Activated CD4-positive, alpha-beta T cell treated with anti-CD3 and anti-CD28 coated beads, Interleukin-2, amount 10 ng/mL, durations not matched to agents 7 days and 5 days (primary cell): ENCODE data around the gene RAPGEF1. TPM values are rescaled to one million over a fixed set of nuclear protein-coding genes. Genes with fewer than 3 reads are reported as not detected.
"Not testable (repeated sequence)": the region's sequence is repeated elsewhere in the genome, so short reads cannot be mapped to it uniquely, and the experiment has no call there.

ENCODE experiments used
- CTCF ChIA-PET: fragments of 350-600 bp; sonication (Branson Sonifier 250); formaldehyde crosslinking; loops from one replicate; lab custom pipeline; 2021; ENCODE audit warnings: antibody characterized with exemption; lab: Charles Lee
- POLR2A ChIA-PET: fragments of 350-600 bp; sonication (Branson Sonifier 250); formaldehyde crosslinking; loops from one replicate; lab custom pipeline; 2021; ENCODE audit warnings: antibody characterized with exemption; lab: Charles Lee
- DNase-seq: peaks from one replicate; pipeline ENCODE4 v3.0.0-alpha.2; 2020
- H3K27ac Mint-ChIP-seq: one replicate; pipeline ENCODE4 v1.8.0; 2021; ENCODE audit warnings: mild to moderate bottlenecking, moderate library complexity, mixed read lengths
- H3K27me3 Mint-ChIP-seq: one replicate; pipeline ENCODE4 v1.8.0; 2021; ENCODE audit warnings: mixed read lengths
- H3K36me3 Mint-ChIP-seq: one replicate; pipeline ENCODE4 v1.8.0; 2021; ENCODE audit warnings: low read depth, mixed read lengths
- H3K4me1 Mint-ChIP-seq: one replicate; pipeline ENCODE4 v1.8.0; 2021; ENCODE audit warnings: mixed read lengths
- H3K4me3 Mint-ChIP-seq: one replicate; pipeline ENCODE4 v1.8.0; 2021; ENCODE audit warnings: mild to moderate bottlenecking, moderate library complexity, mixed read lengths
- H3K9me3 Mint-ChIP-seq: one replicate; pipeline ENCODE4 v1.8.0; 2021; ENCODE audit warnings: mixed read lengths
- total RNA-seq, 2 experiments: library from RNA; stranded (reverse); gene quantifications; one replicate each; pipeline ENCODE4 v1.2.3, GENCODE V29; 2021

Gene RAPGEF1
- total RNA-seq, 2 experiments from 2014 or later = 128 to 129 TPM

DNA sequence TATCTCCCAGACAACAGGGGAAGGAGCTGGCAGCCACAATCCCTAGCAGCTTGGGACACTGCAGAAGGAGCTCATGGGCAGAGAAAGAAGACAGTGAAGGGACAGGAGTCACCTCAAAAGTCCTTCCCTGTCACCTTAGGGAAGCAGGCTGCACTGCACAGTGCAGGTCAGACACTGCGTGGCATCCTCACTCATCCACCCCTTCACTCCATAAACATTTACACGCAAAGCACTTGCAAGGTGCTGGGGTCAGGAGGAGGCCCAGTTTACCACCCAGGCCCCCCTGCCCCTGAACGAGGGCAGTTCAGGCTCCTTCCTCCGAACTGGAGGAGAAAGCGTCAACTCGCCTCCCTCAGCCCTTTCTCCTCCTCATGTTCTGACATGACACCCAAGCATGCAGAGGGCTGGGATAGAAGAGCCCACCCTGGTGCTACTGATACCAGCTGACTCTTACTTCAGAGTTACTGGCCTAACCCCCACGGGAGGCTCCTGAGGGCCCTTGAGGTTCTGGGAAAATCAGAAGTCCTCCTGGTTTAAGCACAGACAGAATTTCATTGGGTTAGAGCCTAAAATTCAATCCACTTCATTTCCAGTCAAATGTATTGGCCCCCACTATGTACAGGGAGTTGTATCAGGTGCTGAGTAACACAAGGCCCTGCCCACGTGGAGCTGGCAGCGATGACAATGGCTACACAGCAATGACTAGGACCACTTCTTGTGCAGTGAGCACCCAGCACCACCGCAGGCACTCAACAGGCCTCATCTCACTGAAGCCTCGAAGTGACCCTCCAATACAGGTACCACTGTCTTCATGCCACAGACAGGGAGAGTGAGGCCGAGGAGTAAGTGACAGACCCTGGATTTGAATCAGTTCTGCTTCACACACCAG, 70.4 kb downstream of the RAPGEF1 start:
- no peaks in the 10 kb centered on the region for H3K9me3 Mint-ChIP-seq
- peak overlapping the region; percentile 55 for H3K4me3 Mint-ChIP-seq
- H3K27me3 Mint-ChIP-seq = no peaks in the 10 kb centered on the region
- DNase-seq = no peak
- peaks cover 30% of the 10 kb centered on the region for H3K36me3 Mint-ChIP-seq
- ChIA-PET CTCF (interaction anchor here (0.6 to 6.4 kb wide), 5 partner anchors 7 to 69 kb away, joined by 3 to 47 read pairs (median 3); partner anchors contain the start of gene RAPGEF1), POLR2A (interaction anchor here (1.0 kb wide), 1 partner anchor 9 kb away, joined by 3 read pairs; no protein-coding TSS in a partner anchor)
- H3K27ac Mint-ChIP-seq = peak overlapping the region; percentile 99
- peaks cover 87% of the 10 kb centered on the region for H3K4me1 Mint-ChIP-seq

DNA sequence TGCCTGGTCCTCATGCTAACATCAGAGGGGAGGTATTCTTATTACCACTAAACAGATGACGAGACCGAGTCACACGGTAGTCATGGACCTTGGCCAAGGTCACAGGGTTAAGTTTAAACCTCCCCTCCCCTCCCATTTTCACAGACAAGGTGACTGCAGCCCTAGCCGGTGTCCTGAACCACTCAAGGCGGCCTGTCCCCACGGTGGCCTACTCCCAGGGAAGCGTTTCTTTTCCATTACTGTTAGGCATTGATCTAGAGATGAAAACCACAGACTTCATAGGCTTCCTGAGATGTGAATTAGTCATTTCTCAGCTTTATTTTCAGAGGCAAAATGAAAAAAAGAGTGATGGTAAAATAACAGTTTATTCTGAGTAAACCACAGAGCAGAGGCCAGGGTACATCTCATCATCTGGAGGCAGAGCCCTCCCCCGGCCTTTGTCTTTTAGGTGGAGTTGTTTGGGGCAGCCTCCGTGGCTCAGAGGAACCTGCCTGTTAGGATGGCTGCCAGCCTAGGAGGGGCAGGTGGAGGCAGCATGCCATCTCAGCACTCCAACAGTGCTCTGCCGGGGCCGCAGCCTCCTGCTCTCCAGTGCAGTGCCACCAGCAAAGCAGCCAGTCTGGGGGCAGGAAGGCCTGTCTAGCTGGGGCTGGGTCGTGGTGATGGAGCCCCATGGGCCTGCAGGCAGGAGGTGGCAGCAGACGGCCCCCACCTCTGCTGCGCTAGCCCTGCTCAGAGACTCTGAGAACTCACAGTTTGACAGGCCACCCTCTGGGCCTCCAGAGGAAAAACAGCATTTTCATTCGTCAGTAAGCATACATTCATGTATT, 71.2 kb downstream of the RAPGEF1 start:
- peak overlapping the region; percentile 55 for H3K4me3 Mint-ChIP-seq
- peak overlapping the region; percentile 99 for H3K27ac Mint-ChIP-seq
- peaks cover 34% of the 10 kb centered on the region for H3K36me3 Mint-ChIP-seq
- H3K9me3 Mint-ChIP-seq = no peaks in the 10 kb centered on the region
- peaks cover 88% of the 10 kb centered on the region for H3K4me1 Mint-ChIP-seq
- DNase-seq = peak; percentile 74
- no peaks in the 10 kb centered on the region for H3K27me3 Mint-ChIP-seq
- ChIA-PET CTCF (interaction anchor here (0.6 to 6.4 kb wide), 6 partner anchors 8 to 70 kb away, joined by 3 to 47 read pairs (median 4); partner anchors contain the start of gene RAPGEF1), POLR2A (interaction anchor here (0.7 to 1.0 kb wide), 3 partner anchors 10 to 63 kb away, joined by 3 read pairs; no protein-coding TSS in a partner anchor)

- peaks cover 36% of the 10 kb centered on the region for H3K36me3 Mint-ChIP-seq
- H3K4me1 Mint-ChIP-seq = peaks cover 93% of the 10 kb centered on the region
- H3K9me3 Mint-ChIP-seq = no peaks in the 10 kb centered on the region
- DNase-seq = no peak
- H3K27ac Mint-ChIP-seq = peak overlapping the region; percentile 99
- peak overlapping the region; percentile 48 for H3K4me3 Mint-ChIP-seq
- POLR2A ChIA-PET = interaction anchor here (0.7 to 1.0 kb wide), 2 partner anchors 10 to 64 kb away, joined by 3 read pairs; no protein-coding TSS in a partner anchor
- no peaks in the 10 kb centered on the region for H3K27me3 Mint-ChIP-seq
- CTCF ChIA-PET = interaction anchor here (0.9 to 6.4 kb wide), 4 partner anchors 8 to 71 kb away, joined by 3 to 47 read pairs (median 7); partner anchors contain the start of gene RAPGEF1
Observed at GRCh38 chr9:131668057-131668438, 71.8 kb downstream of the RAPGEF1 start.

DNA sequence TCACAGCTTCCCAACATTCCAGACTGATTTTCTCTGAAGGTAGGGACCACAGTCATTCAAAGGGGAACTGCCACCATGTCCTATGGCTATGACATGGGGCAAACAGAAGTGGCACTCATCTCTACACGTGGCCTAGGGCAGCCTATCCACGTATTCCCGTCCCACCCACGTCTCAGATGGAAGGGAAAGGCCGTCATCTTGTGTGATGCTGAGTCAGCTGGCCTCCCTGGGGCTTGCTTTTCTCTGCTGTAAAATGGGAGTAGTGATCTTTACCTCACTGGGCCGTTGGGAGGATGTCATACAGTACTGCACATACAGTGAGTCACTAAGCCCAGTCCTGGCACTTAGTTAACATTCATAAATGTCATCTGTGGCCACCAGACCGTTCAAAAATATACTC, 72.3 kb downstream of the RAPGEF1 start:
- peaks cover 93% of the 10 kb centered on the region for H3K4me1 Mint-ChIP-seq
- peak; percentile 59 for DNase-seq
- CTCF ChIA-PET = interaction anchor here (0.9 to 6.4 kb wide), 5 partner anchors 9 to 71 kb away, joined by 3 to 47 read pairs (median 4); partner anchors contain the start of gene RAPGEF1
- no peaks in the 10 kb centered on the region for H3K9me3 Mint-ChIP-seq
- peak overlapping the region; percentile 48 for H3K4me3 Mint-ChIP-seq
- no peaks in the 10 kb centered on the region for H3K27me3 Mint-ChIP-seq
- peak overlapping the region; percentile 87 for H3K27ac Mint-ChIP-seq
- POLR2A ChIA-PET = interaction anchor here (1.0 kb wide), 1 partner anchor 64 kb away, joined by 3 read pairs; no protein-coding TSS in a partner anchor
- peaks cover 39% of the 10 kb centered on the region for H3K36me3 Mint-ChIP-seq

DNA sequence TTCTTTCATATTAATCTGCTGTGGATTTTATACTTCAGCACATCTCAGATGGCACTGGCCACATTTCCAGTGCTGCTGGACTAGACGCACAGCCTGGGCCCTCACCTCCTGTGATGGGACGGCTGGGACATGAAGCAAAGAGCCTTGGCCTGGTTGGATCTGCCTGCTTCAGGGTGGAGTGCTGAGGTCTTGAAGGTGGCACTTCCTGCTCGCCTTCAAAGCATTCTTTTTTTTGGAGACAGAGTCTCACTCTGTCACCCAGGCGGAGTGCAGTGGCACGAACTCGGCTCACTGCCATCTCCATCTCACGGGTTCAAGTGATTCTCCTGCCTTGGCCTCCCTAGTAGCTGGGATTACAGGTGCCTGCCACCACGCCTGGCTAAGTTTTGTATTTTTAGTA, 73.1 kb downstream of the RAPGEF1 start:
- Mint-ChIP-seq H3K27ac (peak overlapping the region; percentile 87), H3K27me3 (no peaks in the 10 kb centered on the region), H3K4me3 (peak overlapping the region; percentile 10), H3K4me1 (peaks cover 91% of the 10 kb centered on the region), H3K36me3 (peaks cover 39% of the 10 kb centered on the region), H3K9me3 (no peaks in the 10 kb centered on the region)
- ChIA-PET CTCF (interaction anchor here (1.0 to 6.4 kb wide), 5 partner anchors 8 to 74 kb away, joined by 3 to 47 read pairs (median 3); partner anchors contain the start of gene RAPGEF1), POLR2A (interaction anchor here (0.7 kb wide), 1 partner anchor 22 kb away, joined by 3 read pairs; no protein-coding TSS in a partner anchor)
- peak; percentile 46 for DNase-seq

- Mint-ChIP-seq H3K4me1 (peaks cover 88% of the 10 kb centered on the region), H3K27ac (peak overlapping the region; percentile 47), H3K36me3 (peaks cover 32% of the 10 kb centered on the region), H3K4me3 (no peak overlapping the region), H3K9me3 (no peaks in the 10 kb centered on the region), H3K27me3 (no peaks in the 10 kb centered on the region)
- POLR2A ChIA-PET = no interaction called here
- no peak for DNase-seq
- CTCF ChIA-PET = interaction anchor here (1.2 to 6.4 kb wide), 4 partner anchors 10 to 74 kb away, joined by 3 to 47 read pairs (median 8); partner anchors contain the start of gene RAPGEF1
Observed at GRCh38 chr9:131666029-131666428, 73.8 kb downstream of the RAPGEF1 start.

DNA sequence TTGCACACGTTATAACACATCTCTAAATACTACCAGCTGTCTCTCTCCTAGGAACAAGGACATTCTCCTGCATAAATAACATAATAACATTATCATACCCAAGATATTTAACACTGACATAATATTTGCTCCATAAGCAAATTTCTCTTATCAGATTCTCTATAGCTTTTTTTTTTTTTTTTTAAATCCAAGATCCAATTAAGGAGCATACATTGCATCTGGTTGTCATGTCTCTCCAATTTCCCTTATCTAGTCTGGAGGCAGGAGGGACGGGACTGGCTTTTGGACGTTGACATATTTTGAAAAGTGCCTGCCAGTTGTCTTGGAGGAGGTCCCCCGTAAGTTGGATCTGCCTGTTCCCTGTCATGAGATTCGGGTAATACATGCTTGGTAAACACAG, 76.6 kb downstream of the RAPGEF1 start:
- Mint-ChIP-seq H3K27me3 (no peaks in the 10 kb centered on the region), H3K4me1 (peaks cover 83% of the 10 kb centered on the region), H3K27ac (peak overlapping the region; percentile 26), H3K9me3 (no peaks in the 10 kb centered on the region), H3K36me3 (peaks cover 33% of the 10 kb centered on the region), H3K4me3 (no peak overlapping the region)
- DNase-seq = no peak
- CTCF ChIA-PET = interaction anchor here (0.6 to 6.4 kb wide), 7 partner anchors 8 to 80 kb away, joined by 3 to 47 read pairs (median 3); partner anchors contain the start of gene RAPGEF1
- POLR2A ChIA-PET = no interaction called here

DNA sequence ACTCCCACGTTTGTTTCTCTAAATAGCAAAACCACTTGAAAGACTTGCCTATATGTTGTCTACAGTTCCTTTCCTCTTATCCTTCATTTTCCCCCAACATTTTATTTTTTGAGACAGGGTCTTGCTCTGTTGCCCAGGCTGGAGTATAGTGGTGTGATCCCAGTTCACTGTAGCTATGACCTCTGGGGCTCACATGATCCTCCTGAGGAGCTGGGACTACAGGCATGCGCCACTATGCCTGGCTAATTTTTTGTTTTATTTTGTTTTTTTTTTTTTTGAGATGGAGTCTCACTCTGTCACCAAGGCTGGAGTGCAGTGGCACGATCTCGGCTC, 77.6 kb downstream of the RAPGEF1 start:
- POLR2A ChIA-PET = not testable (repeated sequence)

DNA sequence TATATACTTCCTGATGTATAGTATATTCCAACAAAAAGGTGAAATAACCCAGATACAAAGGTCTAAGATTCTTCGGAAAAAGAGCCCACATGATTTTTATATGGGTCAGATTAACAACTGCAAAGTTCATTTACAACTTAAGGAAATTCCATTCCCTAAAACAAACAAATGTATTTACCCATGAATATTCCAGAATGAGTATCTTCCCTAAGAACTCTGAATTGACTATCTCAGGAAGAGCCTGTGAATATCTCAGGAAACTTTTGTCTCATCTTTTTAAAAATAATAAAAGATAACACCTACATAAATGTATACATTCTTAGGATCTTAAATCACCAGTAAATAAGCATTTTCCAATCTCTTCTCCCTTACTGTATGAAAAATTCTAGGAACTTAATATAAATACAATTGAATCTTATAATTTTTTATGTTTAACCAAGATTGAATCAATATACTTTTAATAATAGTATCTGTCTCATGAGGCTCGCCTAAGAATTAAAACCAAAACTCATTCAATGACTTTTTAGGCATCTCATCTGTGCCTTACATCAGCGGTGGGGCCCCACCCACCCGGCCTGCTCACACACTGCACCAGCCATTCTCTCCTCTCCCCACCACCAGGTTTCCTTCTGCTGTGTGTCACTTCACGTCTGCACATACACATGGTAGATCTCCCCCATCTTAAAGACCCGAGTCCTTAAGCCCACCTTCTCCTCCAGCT, 78.1 kb downstream of the RAPGEF1 start:
- Mint-ChIP-seq H3K4me3 (no peak overlapping the region), H3K36me3 (peaks cover 35% of the 10 kb centered on the region), H3K4me1 (peaks cover 84% of the 10 kb centered on the region), H3K27me3 (no peaks in the 10 kb centered on the region), H3K9me3 (no peaks in the 10 kb centered on the region), H3K27ac (peak overlapping the region; percentile 67)
- ChIA-PET CTCF (interaction anchor here (1.2 to 2.0 kb wide), 2 partner anchors 18 to 78 kb away, joined by 5 read pairs; partner anchors contain the start of gene RAPGEF1), POLR2A (no interaction called here)
- peak; percentile 69 for DNase-seq

More for the DNA sequence above, 77.6 kb downstream of the RAPGEF1 start:
- H3K4me3 Mint-ChIP-seq, H3K27me3 Mint-ChIP-seq, DNase-seq, H3K9me3 Mint-ChIP-seq: not testable (repeated sequence)
- Mint-ChIP-seq H3K36me3 (peaks cover 36% of the 10 kb centered on the region), H3K27ac (peak overlapping the region; percentile 47), H3K4me1 (peaks cover 84% of the 10 kb centered on the region)
- CTCF ChIA-PET = interaction anchor here (0.7 to 2.0 kb wide), 4 partner anchors 9 to 506 kb away, joined by 3 to 5 read pairs (median 4); partner anchors contain the start of gene RAPGEF1

DNA sequence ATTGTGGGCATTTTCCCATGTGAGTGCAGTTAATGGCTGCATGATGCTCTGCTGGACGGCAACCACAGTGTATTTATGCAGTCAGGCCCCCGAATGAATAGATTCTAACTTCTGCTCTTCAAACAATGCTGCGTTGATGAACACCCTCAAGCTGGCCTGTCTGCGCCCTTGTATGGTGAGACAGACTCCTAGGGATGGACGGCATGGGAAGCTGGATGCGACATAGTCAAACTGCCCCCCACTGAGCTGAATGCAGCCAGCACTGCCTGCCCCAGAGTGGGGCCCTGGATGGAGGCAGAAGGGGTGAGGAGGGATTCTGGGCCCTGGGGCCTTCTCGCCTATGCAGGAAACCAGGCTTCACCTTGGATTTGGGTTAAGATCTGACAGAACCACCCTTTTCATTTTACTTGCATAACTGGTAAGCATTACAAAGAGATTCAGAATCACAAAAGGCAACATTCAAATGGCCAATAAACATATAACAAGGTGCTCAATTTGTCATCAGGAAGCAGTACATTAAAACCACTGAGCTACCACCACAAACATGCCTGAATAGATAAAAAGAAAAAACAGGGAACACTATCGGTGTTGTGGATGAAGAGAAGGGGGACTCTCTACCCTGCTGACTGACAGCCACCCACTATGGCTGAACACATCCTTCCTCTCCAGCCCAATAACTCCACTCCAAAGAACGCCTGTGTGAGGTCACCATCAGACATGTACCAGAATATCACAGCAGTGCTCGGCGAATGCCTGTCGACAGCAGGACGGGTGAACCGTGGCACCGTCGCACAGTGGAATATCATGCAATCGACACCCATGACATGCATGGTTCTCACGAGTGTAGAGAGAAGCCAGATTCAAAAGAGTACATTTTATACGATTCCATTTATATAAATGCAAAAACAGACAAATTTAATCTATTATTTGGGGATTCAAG, 79.1 kb downstream of the RAPGEF1 start:
- Mint-ChIP-seq H3K36me3 (peaks cover 35% of the 10 kb centered on the region), H3K9me3 (no peaks in the 10 kb centered on the region), H3K4me3 (no peak overlapping the region), H3K4me1 (peaks cover 85% of the 10 kb centered on the region), H3K27ac (peak overlapping the region; percentile 67), H3K27me3 (no peaks in the 10 kb centered on the region)
- no peak for DNase-seq
- ChIA-PET CTCF (no interaction called here), POLR2A (no interaction called here)
